G401 (cell line): Measurements from ENCODE around the gene PJVK. TPM values are rescaled to one million over a fixed set of nuclear protein-coding genes. Genes with fewer than 3 reads are reported as not detected.
A peak's percentile ranks its signal among the peaks of the same experiment; 100 is the strongest.

ENCODE experiments used
- DNase-seq: peaks from one replicate; pipeline ENCODE4 v3.0.0-alpha.2; 2015; ENCODE audit warnings: low spot score
- in situ Hi-C: cut with HindIII; loops from 2 replicates; pipeline ENCODE4 v1.10.0; 2016; ENCODE audit warnings: low sequenced_read_pairs, mixed read lengths
- total RNA-seq: library from RNA; depleted of rRNA; stranded (reverse); fragments of >200 nt; shearing (Covaris generic); gene quantifications from 2 replicates; pipeline ENCODE4 v1.2.3, GENCODE V29; 2014

Gene PJVK
- total RNA-seq, 1 experiment from 2014 or later = 3.4 TPM

GRCh38 chr2:178478130-178478438 is 26.9 kb downstream of the PJVK start:
- DNase-seq = no peak
- in situ Hi-C loops = no loop called here

GRCh38 chr2:178478439-178479274 is 27.5 kb downstream of the PJVK start, which contains the start of gene FKBP7:
FKBP7 (minus strand) TSS chr2:178478600; CDS start chr2:178478499, 101 bp downstream.
- in situ Hi-C loops = no loop called here
- DNase-seq = peak; percentile 93

- in situ Hi-C loops = no loop called here
Measured at GRCh38 chr2:178479275-178479616, 28.1 kb downstream of the PJVK start.

GRCh38 chr2:178479758-178480226 is 28.6 kb downstream of the PJVK start:
- in situ Hi-C loops = no loop called here
- no peak for DNase-seq

More at GRCh38 chr2:178479275-178479616, 28.1 kb downstream of the PJVK start:
- no peak for DNase-seq

GRCh38 chr2:178480227-178481181 is 29.3 kb downstream of the PJVK start, which contains the start of gene PLEKHA3:
PLEKHA3 (plus strand) TSS chr2:178480457; CDS start chr2:178480870, 413 bp downstream.
- in situ Hi-C loops = no loop called here
- DNase-seq = peak; percentile 93

- in situ Hi-C loops = no loop called here
- no peak for DNase-seq
Measured at GRCh38 chr2:178482437-178482836, 31.3 kb downstream of the PJVK start.

GRCh38 chr2:178484245-178485041 is 33.3 kb downstream of the PJVK start:
- in situ Hi-C loops = no loop called here
- peak; percentile 41 for DNase-seq

- in situ Hi-C loops = no loop called here
- DNase-seq = no peak
Measured at GRCh38 chr2:178485356-178485755, 34.2 kb downstream of the PJVK start.

- in situ Hi-C loops = no loop called here
- DNase-seq = no peak
Measured at GRCh38 chr2:178491612-178492011, 40.4 kb downstream of the PJVK start.

- no peak for DNase-seq
- in situ Hi-C loops = no loop called here
Measured at GRCh38 chr2:178496049-178496448, 44.9 kb downstream of the PJVK start.

- no peak for DNase-seq
- in situ Hi-C loops = no loop called here
Measured at GRCh38 chr2:178498137-178498536, 47.0 kb downstream of the PJVK start.

- in situ Hi-C loops = no loop called here
- no peak for DNase-seq
Measured at GRCh38 chr2:178499640-178500039, 48.5 kb downstream of the PJVK start.

GRCh38 chr2:178502751-178503150 is 51.6 kb downstream of the PJVK start:
- in situ Hi-C loops = no loop called here
- no peak for DNase-seq

- no peak for DNase-seq
- in situ Hi-C loops = no loop called here
Measured at GRCh38 chr2:178506101-178506500, 54.9 kb downstream of the PJVK start.

- in situ Hi-C loops = no loop called here
Measured at GRCh38 chr2:178506524-178506923, 55.3 kb downstream of the PJVK start.

GRCh38 chr2:178506949-178507348 is 55.8 kb downstream of the PJVK start:
- in situ Hi-C loops = no loop called here

More at GRCh38 chr2:178506524-178506923, 55.3 kb downstream of the PJVK start:
- DNase-seq = no peak

GRCh38 chr2:178508646-178509045 is 57.5 kb downstream of the PJVK start:
- in situ Hi-C loops = no loop called here
- no peak for DNase-seq

More at GRCh38 chr2:178506949-178507348, 55.8 kb downstream of the PJVK start:
- DNase-seq = no peak

- no peak for DNase-seq
- in situ Hi-C loops = no loop called here
Measured at GRCh38 chr2:178510384-178510783, 59.2 kb downstream of the PJVK start.
